SIG-M5 treated with dmso at 0.1 percent for 504 hours (cell line): ENCODE data around the gene HEXD.
"Not testable (repeated sequence)": the region's sequence is repeated elsewhere in the genome, so short reads cannot be mapped to it uniquely, and the experiment has no call there.

Source experiments
- DNase-seq: peaks from one replicate; lab custom pipeline; 2025; ENCODE audit not compliant: unreplicated experiment; lab: John Stamatoyannopoulos, UW

Gene HEXD

DNA sequence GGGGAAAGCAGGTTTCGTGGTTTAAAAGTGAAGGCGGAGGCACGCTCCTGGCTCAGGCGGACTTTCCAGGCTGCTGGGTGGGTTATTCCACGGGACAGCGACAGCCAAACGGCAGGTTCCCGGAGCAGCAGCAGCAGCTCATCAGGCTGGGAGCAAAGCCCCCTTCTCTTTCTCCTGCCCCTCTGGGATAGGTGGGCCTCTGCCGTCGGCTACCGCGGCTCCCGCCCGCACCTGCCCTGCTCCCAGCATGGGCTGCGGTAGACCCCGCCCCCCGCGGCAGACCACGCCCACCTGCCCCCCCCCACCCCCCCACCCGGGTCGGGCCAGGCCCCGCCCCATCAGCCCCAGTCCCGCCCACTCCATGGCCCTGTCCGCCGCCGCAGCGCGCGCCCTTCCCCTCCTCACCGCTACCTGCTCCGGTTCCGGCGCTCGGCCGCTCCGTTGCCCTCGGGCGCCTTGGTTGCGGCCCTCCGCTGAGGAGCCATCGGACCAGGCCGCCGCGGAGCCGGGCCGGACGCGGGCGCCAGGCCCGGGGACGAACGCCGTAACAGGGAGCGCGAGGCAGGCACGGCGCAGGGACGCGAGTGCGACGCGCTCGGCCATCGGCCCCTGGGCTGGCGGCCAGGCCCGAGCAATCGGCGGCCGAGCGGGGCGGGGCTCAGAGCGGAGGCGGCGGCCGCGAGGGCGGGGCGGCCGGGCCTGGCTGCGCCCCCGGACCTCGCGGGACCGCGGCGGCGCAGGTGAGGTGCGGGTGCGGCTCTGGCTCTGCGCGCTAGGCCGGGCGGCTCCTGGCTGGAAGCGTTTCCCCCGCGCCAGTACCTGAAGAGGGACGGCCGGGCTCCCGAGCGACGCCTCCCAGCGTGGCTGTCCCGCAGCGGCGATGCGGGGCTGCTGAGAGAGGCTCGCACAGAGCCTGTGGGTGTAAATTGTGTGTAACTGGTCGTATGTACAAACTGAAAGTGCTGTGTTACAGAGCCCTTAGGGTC is at the start of gene HEXD, which contains the start of gene OGFOD3:
Gene HEXD (plus strand): TSS at position 347 of the 986 bp plus-strand sequence. CDS start 1,453 bp downstream, outside the sequence.
Gene OGFOD3 (minus strand): TSS at position 586 of the 986 bp plus-strand sequence. CDS start 101 bp downstream, at position 485.
- peak; percentile 79 for DNase-seq

DNA sequence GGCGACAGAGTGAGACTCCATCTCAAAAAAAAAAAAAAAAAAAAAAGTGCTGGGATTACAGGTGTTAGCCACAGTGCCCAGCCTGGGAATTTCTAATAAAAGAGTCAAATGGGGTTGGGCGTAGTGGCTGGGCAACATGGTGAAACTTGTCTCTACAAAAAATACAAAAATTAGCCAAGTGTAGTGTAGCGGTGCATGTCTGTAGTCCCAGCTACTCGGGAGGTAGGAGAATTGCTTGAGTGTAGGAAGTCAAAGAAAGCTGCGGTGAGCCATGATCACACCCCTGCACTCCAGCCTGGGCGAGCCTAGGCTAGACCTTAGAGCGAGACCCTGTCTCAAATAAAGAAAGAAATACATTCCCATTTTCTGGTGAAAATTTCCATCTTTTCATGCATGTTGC is 48.9 kb upstream of the HEXD start:
- DNase-seq: no peak

DNA sequence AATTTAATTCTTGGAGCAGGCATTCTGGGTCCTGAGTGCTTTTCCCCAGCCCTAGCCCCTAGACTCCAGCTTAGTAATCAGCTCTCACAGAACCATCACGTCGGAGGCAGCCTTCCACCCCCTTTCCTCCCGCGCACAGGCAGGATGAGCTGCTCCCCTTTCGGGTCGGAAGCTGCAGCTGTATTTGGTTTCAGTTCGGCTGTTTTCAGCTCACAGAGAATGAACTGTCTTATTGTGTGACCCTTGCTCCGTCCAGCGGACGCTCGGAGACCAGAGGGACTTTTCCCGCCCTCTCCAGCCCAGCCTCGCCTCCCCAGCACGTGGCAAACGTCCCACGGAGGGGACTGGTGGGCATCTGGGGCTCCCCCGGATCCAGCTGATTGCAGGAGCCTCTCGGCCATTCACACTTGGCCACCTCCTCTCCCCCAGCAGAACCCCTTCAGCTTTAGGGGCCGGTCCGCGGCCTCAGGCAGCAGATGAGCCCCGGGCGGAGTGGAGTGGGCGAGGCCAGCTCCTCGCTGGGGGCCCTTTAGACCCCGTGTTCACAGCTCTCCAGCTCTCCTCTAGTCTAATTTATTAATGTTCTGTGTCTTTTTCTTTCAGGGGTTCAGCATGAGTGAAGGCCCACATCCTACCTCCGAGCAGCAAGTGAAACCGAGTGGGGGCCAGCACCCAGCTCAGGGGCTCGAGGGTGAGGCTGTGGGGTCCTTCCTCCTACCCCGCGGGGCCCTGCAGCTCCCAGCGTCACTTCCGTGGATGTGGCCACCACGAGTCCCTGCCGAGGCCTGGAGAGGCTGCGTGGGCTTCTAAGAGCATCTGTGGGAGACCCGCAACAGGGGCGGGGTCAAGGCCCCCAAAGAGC is 47.4 kb upstream of the HEXD start:
- no peak for DNase-seq

DNA sequence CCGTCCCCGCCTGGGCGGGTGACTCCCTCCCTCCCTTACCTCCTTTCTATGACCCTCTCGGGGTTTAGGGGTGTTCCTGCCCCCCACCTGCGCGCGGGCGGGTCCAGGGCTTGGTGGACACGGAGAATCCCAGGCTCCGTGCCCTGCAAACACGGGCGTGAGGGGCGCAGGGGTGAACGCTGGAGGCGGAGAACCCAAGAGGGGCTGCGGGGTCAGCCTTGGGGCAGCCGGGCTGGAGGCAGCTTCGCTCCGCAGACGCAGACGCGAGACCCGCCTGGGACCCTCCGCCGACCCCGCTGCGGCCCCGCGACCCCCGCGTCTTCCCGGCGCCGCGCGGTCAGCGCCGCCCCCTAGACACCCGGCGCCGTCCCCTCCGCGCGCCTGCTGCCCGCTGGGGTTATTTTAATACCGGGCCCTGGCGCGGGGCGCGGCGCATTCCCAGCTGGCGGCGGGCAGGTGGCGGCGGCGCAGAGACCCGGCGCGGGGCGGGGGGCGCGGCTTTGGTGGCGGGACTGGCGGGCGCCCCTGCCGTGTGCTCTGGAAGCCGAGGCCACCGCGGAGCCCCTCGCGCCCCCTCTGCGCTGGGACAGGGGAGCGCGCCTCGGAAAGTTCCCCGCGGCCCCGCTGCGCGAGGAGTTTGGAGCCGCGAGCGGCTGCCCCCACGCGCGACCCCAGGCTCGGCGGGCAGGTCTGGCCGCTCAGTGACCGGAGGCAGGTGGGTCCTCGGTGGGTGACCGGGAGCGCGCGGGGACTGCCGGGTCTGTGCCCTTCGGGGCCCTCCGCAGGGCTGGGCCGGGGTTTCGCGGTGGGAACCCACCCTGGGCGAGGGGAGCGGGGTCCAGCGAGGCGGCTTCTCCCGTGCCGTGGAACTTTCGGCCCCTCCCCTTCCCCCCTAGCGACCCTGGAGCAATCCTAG is 46.6 kb upstream of the HEXD start, which contains the start of gene UTS2R:
Gene UTS2R (plus strand): TSS at position 433 of the 916 bp plus-strand sequence. CDS start 2,560 bp downstream, outside the sequence.
- no peak for DNase-seq

DNA sequence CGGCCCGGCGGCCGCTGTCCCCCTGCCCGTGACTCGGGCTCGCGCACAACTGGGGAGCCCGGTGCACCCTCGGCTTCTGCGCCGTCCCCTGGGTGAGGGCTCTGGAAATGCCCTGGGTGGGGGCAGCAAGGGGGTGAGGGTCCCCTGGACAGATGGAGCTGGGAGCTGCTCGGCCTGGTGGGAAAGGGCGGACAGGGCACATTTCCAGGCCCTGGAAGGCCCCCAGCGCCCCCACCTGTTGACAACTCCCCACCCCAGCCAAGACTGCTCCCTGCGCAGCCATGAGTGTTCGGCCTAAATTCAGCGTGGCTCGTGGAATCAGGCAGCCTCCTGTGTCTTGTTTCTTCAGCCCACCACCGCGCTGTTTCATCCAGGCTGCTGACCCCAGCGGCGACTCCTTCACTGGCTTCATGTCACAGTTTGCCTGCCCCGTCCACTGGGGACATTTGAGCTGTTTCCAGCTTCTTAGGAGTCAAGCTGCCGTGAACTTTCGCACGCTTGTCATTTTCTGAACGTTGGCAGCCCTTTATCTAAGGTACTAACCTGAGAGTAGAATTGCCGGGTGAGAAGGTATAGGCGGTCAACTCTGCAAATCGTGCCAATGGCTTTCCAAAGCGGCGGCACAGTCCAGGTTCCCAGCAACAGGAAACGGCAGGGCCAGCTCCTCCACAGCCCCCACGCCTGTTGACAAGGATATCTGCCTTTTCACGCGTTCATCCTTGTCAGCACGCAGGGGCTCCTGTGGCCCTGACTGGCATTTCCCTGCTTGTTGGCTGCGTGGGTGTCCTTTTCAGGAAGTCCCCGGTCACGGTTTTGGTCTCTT is 45.7 kb upstream of the HEXD start:
- no peak for DNase-seq

DNA sequence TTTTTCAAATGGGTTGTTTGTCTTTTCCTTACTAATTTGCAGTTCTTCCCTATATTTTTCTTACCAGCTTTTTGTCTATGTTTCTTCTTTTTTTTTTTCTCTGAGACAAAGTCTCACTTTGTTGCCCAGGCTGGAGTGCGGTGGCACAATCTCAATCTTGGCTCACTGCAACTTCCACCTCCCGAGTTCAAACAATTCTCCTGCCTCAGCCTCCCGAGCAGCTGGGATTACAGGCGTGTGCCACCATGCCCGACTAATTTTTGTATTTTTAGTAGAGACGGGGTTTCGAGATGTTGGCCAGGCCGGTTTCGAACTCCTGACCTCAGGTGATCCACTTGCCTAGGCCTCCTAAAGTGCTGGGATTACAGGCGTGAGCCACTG is 45.1 kb upstream of the HEXD start:
- not testable (repeated sequence) for DNase-seq

DNA sequence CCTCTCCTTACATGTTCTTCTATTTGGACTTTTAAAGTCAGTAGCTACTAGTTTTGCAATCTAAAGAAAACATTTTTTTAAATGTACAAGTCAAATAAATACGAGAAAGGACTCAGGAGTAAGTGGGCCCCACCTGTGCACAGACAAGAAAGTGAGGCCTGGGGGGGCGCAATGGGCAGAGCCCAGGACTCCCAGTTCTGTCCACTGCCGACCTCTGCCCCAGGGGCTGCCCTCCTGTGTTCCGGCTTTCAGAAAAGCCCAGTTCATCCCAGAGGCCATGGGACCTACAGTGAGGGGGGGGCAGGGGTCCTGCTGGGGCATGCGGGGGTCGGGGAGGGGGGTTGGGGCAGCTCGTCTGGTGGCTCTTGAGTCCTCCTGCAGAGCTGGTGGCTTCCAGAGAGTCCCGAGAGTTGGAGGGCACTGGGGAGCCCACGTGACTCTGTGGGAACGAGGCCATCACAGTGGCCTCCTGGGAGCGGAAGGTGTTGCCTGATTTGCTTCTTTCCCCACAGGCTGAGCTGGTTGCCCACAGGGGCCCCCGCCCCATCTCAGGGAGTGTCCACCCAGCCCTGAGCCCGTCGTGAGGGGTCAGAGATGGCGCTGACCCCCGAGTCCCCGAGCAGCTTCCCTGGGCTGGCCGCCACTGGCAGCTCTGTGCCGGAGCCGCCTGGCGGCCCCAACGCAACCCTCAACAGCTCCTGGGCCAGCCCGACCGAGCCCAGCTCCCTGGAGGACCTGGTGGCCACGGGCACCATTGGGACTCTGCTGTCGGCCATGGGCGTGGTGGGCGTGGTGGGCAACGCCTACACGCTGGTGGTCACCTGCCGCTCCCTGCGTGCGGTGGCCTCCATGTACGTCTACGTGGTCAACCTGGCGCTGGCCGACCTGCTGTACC is 44.2 kb upstream of the HEXD start:
- DNase-seq: no peak

DNA sequence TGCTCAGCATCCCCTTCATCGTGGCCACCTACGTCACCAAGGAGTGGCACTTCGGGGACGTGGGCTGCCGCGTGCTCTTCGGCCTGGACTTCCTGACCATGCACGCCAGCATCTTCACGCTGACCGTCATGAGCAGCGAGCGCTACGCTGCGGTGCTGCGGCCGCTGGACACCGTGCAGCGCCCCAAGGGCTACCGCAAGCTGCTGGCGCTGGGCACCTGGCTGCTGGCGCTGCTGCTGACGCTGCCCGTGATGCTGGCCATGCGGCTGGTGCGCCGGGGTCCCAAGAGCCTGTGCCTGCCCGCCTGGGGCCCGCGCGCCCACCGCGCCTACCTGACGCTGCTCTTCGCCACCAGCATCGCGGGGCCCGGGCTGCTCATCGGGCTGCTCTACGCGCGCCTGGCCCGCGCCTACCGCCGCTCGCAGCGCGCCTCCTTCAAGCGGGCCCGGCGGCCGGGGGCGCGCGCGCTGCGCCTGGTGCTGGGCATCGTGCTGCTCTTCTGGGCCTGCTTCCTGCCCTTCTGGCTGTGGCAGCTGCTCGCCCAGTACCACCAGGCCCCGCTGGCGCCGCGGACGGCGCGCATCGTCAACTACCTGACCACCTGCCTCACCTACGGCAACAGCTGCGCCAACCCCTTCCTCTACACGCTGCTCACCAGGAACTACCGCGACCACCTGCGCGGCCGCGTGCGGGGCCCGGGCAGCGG is 43.4 kb upstream of the HEXD start:
- no peak for DNase-seq

DNA sequence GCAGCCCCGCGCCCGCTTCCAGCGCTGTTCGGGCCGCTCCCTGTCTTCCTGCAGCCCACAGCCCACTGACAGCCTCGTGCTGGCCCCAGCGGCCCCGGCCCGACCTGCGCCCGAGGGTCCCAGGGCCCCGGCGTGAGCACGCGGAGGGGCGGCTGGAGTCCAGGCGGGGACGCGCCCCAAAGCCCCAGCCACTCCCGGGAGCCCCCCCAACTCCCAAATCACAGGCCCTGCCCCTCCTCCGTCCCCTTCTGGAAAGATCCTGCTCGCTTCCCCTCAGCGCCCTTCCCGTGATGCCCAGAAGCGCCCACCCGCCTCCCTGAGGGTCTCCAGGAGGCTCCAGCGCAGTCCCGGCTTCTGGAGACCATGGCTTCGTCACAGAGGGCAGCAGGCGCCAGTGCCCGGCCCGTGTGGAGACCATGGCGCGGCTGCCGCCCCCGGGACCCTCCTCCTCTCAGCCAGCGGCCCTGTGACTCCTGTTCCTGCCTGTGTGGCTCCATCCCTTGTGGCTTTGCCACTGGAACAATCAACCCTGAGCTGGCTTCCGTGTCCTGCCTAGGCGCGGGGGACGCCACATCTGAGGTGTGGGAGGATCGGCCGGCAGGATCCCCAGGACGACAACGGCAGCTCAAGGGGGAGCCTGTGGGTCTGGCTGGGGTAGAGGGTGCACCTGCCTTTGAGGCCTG is 42.6 kb upstream of the HEXD start:
- DNase-seq: no peak

DNA sequence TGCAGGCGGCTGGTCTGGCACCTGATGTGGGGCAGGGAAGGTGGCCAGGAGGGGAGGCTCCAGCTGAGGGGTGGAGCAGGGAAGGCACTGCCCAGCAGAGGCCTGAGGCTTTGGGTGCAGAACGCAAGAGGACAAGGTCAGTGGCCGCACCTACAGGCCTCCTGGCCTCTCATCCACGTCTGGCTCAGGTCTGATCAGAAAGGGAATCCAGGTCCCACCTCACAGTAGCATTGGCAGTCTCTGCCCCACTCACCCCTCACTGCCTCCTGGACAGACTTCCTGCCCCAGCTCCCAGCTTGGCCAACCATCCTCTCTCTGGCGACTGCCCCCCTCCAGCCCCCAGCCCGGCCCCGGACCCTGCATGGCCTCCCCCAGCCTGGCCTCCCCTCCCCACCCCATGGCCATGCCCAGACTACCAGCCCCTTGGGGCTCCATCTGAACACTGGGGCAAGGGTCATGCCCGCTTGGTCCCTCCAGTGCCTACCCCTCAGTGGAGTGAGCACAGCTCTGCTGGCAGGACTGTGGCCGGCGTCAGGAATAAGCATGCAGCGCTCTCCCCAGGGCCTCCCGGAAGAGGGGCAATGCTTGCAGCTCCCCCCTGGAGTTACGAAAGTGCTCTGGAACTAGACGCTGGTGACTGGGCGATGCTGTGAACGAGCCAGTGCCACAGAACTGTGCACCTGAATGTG is 42.0 kb upstream of the HEXD start:
- peak; percentile 49 for DNase-seq

DNA sequence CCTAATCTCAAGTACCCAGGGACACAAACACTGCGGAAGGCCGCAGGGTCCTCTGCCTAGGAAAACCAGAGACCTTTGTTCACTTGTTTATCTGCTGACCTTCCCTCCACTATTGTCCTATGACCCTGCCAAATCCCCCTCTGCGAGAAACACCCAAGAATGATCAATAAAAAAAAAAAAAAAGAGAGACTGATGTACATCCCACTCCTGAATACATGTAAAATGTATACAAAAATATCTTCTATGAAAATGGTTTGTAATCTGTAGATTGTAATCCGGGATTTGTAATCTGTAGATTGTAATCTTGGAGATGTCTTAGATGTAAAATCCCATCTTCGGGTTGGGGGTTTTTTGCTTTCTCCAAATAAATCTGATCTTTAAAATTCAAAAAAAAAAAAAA is 40.9 kb upstream of the HEXD start:
- not testable (repeated sequence) for DNase-seq

DNA sequence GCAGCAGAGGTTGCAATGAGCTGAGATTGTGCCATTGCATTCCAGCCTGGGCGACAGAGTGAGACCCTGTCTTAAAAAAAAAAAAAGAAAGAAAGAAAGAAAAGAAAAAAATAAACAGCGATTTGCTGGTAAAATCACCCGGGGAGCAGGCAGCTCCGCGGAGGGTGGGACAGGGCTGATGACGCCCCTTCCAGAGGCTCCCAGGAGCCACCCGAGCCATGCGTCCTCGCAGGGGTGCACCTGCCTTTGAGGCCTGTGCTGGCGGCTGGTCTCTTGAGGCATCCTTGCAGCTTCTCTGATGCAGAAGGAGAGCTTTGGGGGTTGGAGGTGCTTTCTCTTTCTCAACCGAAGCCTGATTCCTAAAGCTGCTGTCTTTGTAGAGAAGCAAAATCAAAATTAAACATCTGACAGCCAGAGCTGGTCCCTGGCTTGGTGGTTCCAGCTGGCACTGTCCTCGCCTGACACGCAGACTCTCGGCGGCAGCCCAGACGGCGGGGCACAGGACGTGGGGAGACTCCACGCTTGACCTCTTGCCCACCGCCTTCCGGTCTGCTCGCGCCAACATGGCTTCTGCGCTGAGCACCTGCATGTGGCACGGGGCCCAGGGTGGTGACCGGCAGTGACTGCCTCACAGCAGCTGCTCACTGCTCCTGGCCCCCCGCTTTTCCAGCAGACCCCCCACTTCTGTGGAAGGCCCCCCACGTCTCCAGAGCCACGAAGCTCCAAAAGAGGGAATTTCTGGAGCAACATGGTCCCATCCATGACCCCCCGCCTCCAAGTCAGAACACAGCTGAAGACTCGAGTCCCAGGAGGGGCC is 40.0 kb upstream of the HEXD start:
- DNase-seq: no peak

DNA sequence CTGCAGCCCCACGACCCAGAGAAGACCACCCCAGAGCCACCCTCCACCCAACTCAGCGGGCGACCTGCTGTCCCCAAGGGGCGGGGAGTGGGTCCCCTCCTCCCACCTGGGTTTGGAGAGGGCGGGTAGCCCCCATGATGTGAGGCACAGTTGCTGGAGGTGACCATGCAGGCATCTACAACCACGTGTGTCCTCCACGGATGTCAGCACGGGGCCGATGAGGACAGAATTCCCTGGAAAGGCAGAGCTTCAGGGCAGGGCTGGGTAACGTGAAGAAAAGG is 39.5 kb upstream of the HEXD start:
- DNase-seq: no peak

DNA sequence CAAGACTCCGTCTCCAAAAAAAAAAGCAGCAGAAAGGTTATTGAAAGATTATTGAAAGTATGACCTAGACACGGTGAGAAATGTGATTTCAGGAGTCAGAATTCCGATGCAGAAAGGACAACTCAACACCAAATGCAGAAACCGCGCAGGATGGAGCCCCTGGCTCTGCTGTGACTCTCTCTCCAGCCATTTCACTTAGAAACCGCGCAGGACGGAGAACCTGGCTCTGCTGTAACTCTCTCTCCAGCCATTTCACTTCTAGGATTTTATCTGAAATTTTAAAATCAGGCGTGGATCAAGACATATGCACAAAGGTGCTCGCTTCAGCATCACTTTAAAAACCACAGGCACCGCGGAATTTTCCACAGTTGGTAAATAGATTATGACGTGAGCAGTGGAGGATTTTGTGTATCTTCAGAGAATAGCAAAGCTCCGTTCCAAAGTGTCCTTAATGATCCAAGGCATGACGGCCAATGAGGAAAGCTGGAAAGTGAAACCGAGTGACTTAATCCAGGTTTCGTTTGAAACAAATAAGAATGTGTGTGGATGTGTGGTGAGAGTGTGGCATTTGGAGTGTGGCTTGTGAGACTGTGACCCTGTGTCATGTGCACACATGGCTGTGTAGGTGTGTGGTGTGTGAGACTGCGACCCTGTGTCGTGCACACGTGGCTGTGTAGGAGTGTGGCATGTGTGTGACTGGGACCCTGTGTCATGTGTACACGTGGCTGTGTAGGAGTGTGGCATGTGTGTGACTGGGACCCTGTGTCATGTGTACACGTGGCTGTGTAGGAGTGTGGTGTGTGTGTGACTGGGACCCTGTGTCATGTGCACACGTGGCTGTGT is 37.1 kb upstream of the HEXD start:
- DNase-seq: no peak

DNA sequence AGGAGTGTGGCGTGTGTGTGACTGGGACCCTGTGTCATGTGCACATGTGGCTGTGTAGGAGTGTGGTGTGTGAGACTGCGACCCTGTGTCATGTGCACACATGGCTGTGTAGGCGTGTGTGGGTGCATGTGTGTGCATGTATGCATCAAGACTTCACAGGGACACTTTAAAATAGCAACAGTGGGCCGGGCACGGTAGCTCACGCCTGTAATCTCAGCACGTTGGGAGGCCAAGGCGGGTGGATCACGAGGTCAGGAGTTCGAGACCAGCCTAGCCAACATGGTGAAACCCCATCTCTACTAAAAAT is 36.5 kb upstream of the HEXD start:
- not testable (repeated sequence) for DNase-seq
